HEK293 (cell line): Measurements from ENCODE around the gene CDYL.

Source experiments
- CTCF ChIA-PET: fragments of 350-600 bp; formaldehyde crosslinking; extraction: SDS; loops from one replicate; lab custom pipeline; 2021; ENCODE audit warnings: antibody characterized with exemption; lab: Yijun Ruan, JAX
- POLR2A ChIA-PET: fragments of 300-600 bp; formaldehyde crosslinking; extraction: SDS; loops from one replicate; lab custom pipeline; 2020; ENCODE audit warnings: antibody characterized with exemption, inconsistent platforms; lab: Yijun Ruan, JAX
- H3K27ac ChIP-seq: fragments of 200-500 bp; sonication (Bioruptor generic); 2 replicates; pipeline ENCODE4 v1.5.1; 2014; ENCODE audit warnings: low read depth, low read length, control low read depth, inconsistent platforms; ENCODE audit errors: extremely low read depth
- H3K36me3 ChIP-seq, 2 experiments: fragments of 200-500 bp in 1 of 2; sonication (Bioruptor generic) in 1 of 2; 1 replicate in 1 of 2; 2 replicates in 1 of 2; pipeline ENCODE4 v1.5.1; 2014 to 2017; ENCODE audit warnings: inconsistent platforms in 2 of 2, low read length in 2 of 2; ENCODE audit not compliant: control insufficient read depth in 2 of 2, insufficient read depth in 1 of 2
- H3K4me1 ChIP-seq: fragments of 200-500 bp; sonication (Bioruptor generic); 2 replicates; pipeline ENCODE4 v1.5.1; 2014; ENCODE audit warnings: mild to moderate bottlenecking, low read length, inconsistent platforms; ENCODE audit not compliant: control insufficient read depth, insufficient read depth
- H3K4me3 ChIP-seq: 2 replicates; pipeline ENCODE4 v1.5.1; 2011; ENCODE audit warnings: low read depth, mild to moderate bottlenecking, control low read depth, low read length, moderate library complexity
- H3K9me3 ChIP-seq: fragments of 200-500 bp; sonication (Bioruptor generic); 2 replicates; pipeline ENCODE4 v1.5.1; 2014; ENCODE audit warnings: low read depth, low read length, inconsistent platforms; ENCODE audit not compliant: control insufficient read depth, insufficient read depth
- GLIS1 ChIP-seq: fragments of 450-650 bp; formaldehyde crosslinking; IDR thresholded peaks from 2 replicates; pipeline ENCODE4 v1.5.1; 2016; ENCODE audit warnings: missing biosample characterization, missing genetic modification characterization
- KLF8 ChIP-seq: fragments of 450-650 bp; formaldehyde crosslinking; IDR thresholded peaks from 2 replicates; pipeline ENCODE4 v1.5.1; 2016; ENCODE audit warnings: missing biosample characterization, missing genetic modification characterization
- REPIN1 ChIP-seq: fragments of 450-650 bp; formaldehyde crosslinking; IDR thresholded peaks from 2 replicates; pipeline ENCODE4 v1.5.1; 2017; ENCODE audit warnings: missing biosample characterization, missing genetic modification characterization, low read depth
- TRIM28 ChIP-seq: IDR thresholded peaks from 2 replicates; pipeline ENCODE4 v1.6.1; 2011; ENCODE audit warnings: low read length, control low read depth, borderline replicate concordance
- WT1 ChIP-seq: fragments of 450-650 bp; formaldehyde crosslinking; IDR thresholded peaks from 2 replicates; pipeline ENCODE4 v1.5.1; 2016; ENCODE audit warnings: missing biosample characterization, missing genetic modification characterization
- YY1 ChIP-seq: fragments of 450-650 bp; formaldehyde crosslinking; IDR thresholded peaks from 2 replicates; pipeline ENCODE4 v1.5.1; 2018; ENCODE audit warnings: missing biosample characterization, missing genetic modification characterization
- YY2 ChIP-seq: fragments of 450-650 bp; formaldehyde crosslinking; IDR thresholded peaks from 2 replicates; pipeline ENCODE4 v1.5.1; 2016; ENCODE audit warnings: missing biosample characterization, missing genetic modification characterization
- ZNF157 ChIP-seq: fragments of 450-650 bp; formaldehyde crosslinking; IDR thresholded peaks from 2 replicates; pipeline ENCODE4 v1.5.1; 2016; ENCODE audit warnings: missing biosample characterization, missing genetic modification characterization
- ZNF175 ChIP-seq: fragments of 450-650 bp; formaldehyde crosslinking; IDR thresholded peaks from 2 replicates; pipeline ENCODE4 v1.5.1; 2016; ENCODE audit warnings: missing biosample characterization, missing genetic modification characterization
- ZNF223 ChIP-seq: fragments of 450-650 bp; formaldehyde crosslinking; IDR thresholded peaks from 2 replicates; pipeline ENCODE4 v1.5.1; 2016; ENCODE audit warnings: missing biosample characterization, missing genetic modification characterization
- ZNF239 ChIP-seq: fragments of 450-650 bp; formaldehyde crosslinking; IDR thresholded peaks from 2 replicates; pipeline ENCODE4 v1.5.1; 2016; ENCODE audit warnings: missing biosample characterization, missing genetic modification characterization
- ZNF292 ChIP-seq: fragments of 450-650 bp; formaldehyde crosslinking; IDR thresholded peaks from 2 replicates; pipeline ENCODE4 v1.5.1; 2016; ENCODE audit warnings: low read depth, missing biosample characterization, missing genetic modification characterization, borderline replicate concordance
- ZNF335 ChIP-seq: fragments of 450-650 bp; formaldehyde crosslinking; conservative IDR thresholded peaks from 2 replicates; pipeline ENCODE4 v1.5.1; 2016; ENCODE audit warnings: missing biosample characterization, missing genetic modification characterization
- ZNF362 ChIP-seq: fragments of 450-650 bp; formaldehyde crosslinking; IDR thresholded peaks from 2 replicates; pipeline ENCODE4 v1.5.1; 2016; ENCODE audit warnings: missing biosample characterization, missing genetic modification characterization
- ZNF366 ChIP-seq: fragments of 450-650 bp; formaldehyde crosslinking; conservative IDR thresholded peaks from 2 replicates; pipeline ENCODE4 v1.5.1; 2016; ENCODE audit warnings: missing biosample characterization, missing genetic modification characterization
- ZNF521 ChIP-seq: fragments of 450-650 bp; formaldehyde crosslinking; IDR thresholded peaks from 2 replicates; pipeline ENCODE4 v1.5.1; 2017; ENCODE audit warnings: missing biosample characterization, mild to moderate bottlenecking, missing genetic modification characterization
- ZNF548 ChIP-seq: fragments of 450-650 bp; formaldehyde crosslinking; IDR thresholded peaks from 2 replicates; pipeline ENCODE4 v1.5.1; 2016; ENCODE audit warnings: missing biosample characterization, missing genetic modification characterization
- ZNF596 ChIP-seq: fragments of 450-650 bp; IDR thresholded peaks from 2 replicates; pipeline ENCODE4 v1.5.0; 2018; ENCODE audit warnings: missing biosample characterization, mild to moderate bottlenecking, missing genetic modification characterization, moderate library complexity
- ZNF600 ChIP-seq: fragments of 450-650 bp; formaldehyde crosslinking; IDR thresholded peaks from 2 replicates; pipeline ENCODE4 v1.5.1; 2016; ENCODE audit warnings: missing biosample characterization, missing genetic modification characterization
- ZNF658 ChIP-seq: fragments of 450-650 bp; formaldehyde crosslinking; IDR thresholded peaks from 2 replicates; pipeline ENCODE4; 2016; ENCODE audit warnings: missing biosample characterization, missing genetic modification characterization
- ZNF785 ChIP-seq: fragments of 450-650 bp; formaldehyde crosslinking; IDR thresholded peaks from 2 replicates; pipeline ENCODE4 v1.5.1; 2016; ENCODE audit warnings: missing biosample characterization, missing genetic modification characterization
- ZNF792 ChIP-seq: fragments of 450-650 bp; formaldehyde crosslinking; IDR thresholded peaks from 2 replicates; pipeline ENCODE4 v1.5.1; 2016; ENCODE audit warnings: missing biosample characterization, missing genetic modification characterization
- ZXDB ChIP-seq: fragments of 450-650 bp; formaldehyde crosslinking; IDR thresholded peaks from 2 replicates; pipeline ENCODE4 v1.5.1; 2016; ENCODE audit warnings: missing biosample characterization, missing genetic modification characterization
- TF ChIP-seq, protein P1 (sequence below): fragments of 450-650 bp; formaldehyde crosslinking; IDR thresholded peaks from 2 replicates; pipeline ENCODE4 v1.5.1; 2016; ENCODE audit warnings: missing biosample characterization, missing genetic modification characterization
- TF ChIP-seq, protein P2 (sequence below): fragments of 450-650 bp; formaldehyde crosslinking; IDR thresholded peaks from 2 replicates; pipeline ENCODE4 v1.5.1; 2017; ENCODE audit warnings: missing biosample characterization, missing genetic modification characterization

CDYL gene

DNA sequence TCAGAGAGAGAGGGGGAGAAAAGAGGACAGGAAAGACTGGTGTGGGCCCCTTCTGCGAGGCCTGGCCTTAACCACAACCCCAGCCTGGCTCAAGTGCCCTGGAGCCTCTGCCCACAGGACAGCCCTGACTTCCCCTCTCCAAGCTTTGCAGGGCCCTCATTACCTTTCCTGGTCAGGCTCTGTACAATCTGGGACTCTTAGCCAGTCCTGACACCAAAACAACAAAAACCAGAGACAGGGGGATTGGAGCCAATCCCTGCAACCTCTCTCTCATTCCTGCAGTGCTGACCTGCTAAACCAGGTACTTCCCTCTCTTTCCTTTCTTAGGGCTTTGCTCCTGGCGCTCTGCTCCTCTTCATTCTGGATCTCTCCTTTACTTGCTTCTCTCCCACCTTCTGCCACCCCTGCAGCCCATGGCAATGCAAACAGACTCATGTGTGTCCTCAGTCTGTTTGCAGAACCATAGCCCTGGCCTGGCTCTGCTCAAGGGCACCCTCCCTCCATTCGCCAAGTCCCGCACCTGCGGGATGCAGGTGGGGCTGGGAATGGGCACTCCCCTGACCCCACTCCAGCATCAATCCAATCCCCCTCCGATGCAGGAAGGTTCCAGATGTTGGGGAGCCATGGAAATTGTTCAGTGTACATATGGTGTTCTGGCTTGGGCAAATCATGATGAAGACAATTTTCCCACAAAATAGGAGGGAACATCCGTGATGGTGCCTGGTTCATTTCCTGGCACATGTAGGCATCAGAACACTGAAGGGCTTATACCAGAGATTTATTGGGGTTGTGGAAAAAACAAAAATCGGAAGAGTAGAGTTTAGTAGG, 189.6 kb downstream of the CDYL start:
- TF ChIP-seq ZNF335 (tag by site-specific recombination) (no peak), YY1 (tag by site-specific recombination) (no peak), ZNF175 (tag by site-specific recombination) (no peak), ZNF223 (tag by site-specific recombination) (no peak)
- no peaks in the 10 kb centered on the region for H3K9me3 ChIP-seq
- H3K36me3 ChIP-seq, result no peaks in the 10 kb centered on the region
- H3K27ac ChIP-seq, result no peak overlapping the region
- CTCF ChIA-PET, result interaction anchor here (0.6 kb wide), 1 partner anchor 19 kb away, joined by 3 read pairs; no protein-coding TSS in a partner anchor
- H3K4me3 ChIP-seq, result no peak overlapping the region
- POLR2A ChIA-PET, result no interaction called here
- no peaks in the 10 kb centered on the region for H3K4me1 ChIP-seq

GRCh38 chr6:4967301-4968030, 191.3 kb downstream of the CDYL start:
- H3K4me1 ChIP-seq, result no peaks in the 10 kb centered on the region
- no peak overlapping the region for H3K4me3 ChIP-seq
- ChIA-PET POLR2A (no interaction called here), CTCF (interaction anchor here (0.7 kb wide), 1 partner anchor 64 kb away, joined by 3 read pairs; no protein-coding TSS in a partner anchor)
- no peaks in the 10 kb centered on the region for H3K36me3 ChIP-seq
- H3K27ac ChIP-seq, result no peak overlapping the region
- no peaks in the 10 kb centered on the region for H3K9me3 ChIP-seq
- no peak for TF ChIP-seq ZNF362 (tag by site-specific recombination)
- no peak for TF ChIP-seq ZNF157
- peak; percentile 38; the same call in 1 of the 2 replicates for TF ChIP-seq ZNF596 (tag by site-specific recombination)
- no peak for TF ChIP-seq ZNF292 (tag by site-specific recombination)
- no peak for TF ChIP-seq ZNF239 (tag by site-specific recombination)
- TF ChIP-seq, protein P1, sequence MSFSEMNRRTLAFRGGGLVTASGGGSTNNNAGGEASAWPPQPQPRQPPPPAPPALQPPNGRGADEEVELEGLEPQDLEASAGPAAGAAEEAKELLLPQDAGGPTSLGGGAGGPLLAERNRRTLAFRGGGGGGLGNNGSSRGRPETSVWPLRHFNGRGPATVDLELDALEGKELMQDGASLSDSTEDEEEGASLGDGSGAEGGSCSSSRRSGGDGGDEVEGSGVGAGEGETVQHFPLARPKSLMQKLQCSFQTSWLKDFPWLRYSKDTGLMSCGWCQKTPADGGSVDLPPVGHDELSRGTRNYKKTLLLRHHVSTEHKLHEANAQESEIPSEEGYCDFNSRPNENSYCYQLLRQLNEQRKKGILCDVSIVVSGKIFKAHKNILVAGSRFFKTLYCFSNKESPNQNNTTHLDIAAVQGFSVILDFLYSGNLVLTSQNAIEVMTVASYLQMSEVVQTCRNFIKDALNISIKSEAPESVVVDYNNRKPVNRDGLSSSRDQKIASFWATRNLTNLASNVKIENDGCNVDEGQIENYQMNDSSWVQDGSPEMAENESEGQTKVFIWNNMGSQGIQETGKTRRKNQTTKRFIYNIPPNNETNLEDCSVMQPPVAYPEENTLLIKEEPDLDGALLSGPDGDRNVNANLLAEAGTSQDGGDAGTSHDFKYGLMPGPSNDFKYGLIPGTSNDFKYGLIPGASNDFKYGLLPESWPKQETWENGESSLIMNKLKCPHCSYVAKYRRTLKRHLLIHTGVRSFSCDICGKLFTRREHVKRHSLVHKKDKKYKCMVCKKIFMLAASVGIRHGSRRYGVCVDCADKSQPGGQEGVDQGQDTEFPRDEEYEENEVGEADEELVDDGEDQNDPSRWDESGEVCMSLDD, result no peak
- no peak for TF ChIP-seq TRIM28
- TF ChIP-seq ZNF600, result no peak
- TF ChIP-seq REPIN1, result no peak

DNA sequence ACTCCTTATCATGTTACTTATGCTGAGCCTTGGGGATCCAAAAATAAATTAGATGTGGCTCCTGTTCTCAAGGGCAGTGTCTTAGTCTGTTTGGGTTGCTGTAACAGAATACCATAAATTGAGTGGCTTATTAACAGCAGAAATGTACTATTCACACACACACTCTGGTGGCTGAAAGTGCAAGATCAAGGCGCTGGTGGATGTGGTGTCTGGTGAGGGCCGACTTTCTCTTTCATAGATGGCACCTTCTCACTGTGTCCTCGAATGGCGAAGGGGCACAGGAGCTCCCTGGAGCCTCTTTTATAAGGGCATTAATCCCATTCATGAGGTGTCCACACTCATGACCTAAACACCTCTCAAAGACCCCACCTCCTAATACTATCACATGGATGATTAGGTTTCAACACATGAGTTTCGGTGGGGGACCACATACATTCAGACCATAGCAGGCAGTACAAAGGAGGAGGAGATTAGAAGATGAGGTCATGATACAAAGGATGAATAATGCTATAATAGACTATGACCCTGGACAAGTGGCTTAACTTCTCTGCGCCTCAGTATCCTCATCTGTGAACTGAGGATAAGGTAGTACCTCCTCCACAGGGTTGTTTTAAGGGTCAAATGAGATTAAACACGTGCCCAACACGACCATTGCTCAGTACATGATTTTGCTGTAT, 193.5 kb downstream of the CDYL start:
- Histone ChIP-seq H3K4me3 (no peak overlapping the region), H3K9me3 (no peaks in the 10 kb centered on the region), H3K36me3 (no peaks in the 10 kb centered on the region), H3K27ac (no peak overlapping the region), H3K4me1 (no peaks in the 10 kb centered on the region)
- CTCF ChIA-PET, result no interaction called here
- POLR2A ChIA-PET, result interaction anchor here (0.6 kb wide), 1 partner anchor 10 kb away, joined by 5 read pairs; no protein-coding TSS in a partner anchor
- TF ChIP-seq GLIS1 (tag by site-specific recombination), result no peak
- no peak for TF ChIP-seq ZXDB
- TF ChIP-seq ZNF548 (tag by site-specific recombination), result no peak
- TF ChIP-seq ZNF785 (tag by site-specific recombination), result no peak
- no peak for TF ChIP-seq ZNF658 (tag by site-specific recombination)
- TF ChIP-seq ZNF792 (tag by site-specific recombination), result no peak
- TF ChIP-seq, protein P2, sequence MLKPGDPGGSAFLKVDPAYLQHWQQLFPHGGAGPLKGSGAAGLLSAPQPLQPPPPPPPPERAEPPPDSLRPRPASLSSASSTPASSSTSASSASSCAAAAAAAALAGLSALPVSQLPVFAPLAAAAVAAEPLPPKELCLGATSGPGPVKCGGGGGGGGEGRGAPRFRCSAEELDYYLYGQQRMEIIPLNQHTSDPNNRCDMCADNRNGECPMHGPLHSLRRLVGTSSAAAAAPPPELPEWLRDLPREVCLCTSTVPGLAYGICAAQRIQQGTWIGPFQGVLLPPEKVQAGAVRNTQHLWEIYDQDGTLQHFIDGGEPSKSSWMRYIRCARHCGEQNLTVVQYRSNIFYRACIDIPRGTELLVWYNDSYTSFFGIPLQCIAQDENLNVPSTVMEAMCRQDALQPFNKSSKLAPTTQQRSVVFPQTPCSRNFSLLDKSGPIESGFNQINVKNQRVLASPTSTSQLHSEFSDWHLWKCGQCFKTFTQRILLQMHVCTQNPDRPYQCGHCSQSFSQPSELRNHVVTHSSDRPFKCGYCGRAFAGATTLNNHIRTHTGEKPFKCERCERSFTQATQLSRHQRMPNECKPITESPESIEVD (tag by site-specific recombination), result no peak
- no peak for TF ChIP-seq WT1 (tag by site-specific recombination)
- TF ChIP-seq ZNF223 (tag by site-specific recombination), result no peak
- TF ChIP-seq YY2 (tag by site-specific recombination), result no peak
- no peak for TF ChIP-seq KLF8 (tag by site-specific recombination)
- TF ChIP-seq ZNF521 (tag by site-specific recombination), result no peak
- no peak for TF ChIP-seq ZNF366
